K562 (cell line): ENCODE measurements around the gene MTMR10. TPM values are rescaled to one million over a fixed set of nuclear protein-coding genes. Genes with fewer than 3 reads are reported as not detected.

Experiments
- ATF1 ChIP-seq, 2 experiments: fragments of 450-650 bp in 1 of 2; IDR thresholded peaks; 2 replicates each; pipeline ENCODE4 v1.6.1; 2016; ENCODE audit warnings: missing compliant biosample characterization in 1 of 2, missing genetic modification characterization in 1 of 2
- DEAF1 ChIP-seq: fragments of 450-650 bp; formaldehyde crosslinking; IDR thresholded peaks from 2 replicates; pipeline ENCODE4 v1.4.0; 2020; ENCODE audit warnings: mild to moderate bottlenecking, moderate library complexity
- E2F8 ChIP-seq: fragments of 450-650 bp; IDR thresholded peaks from 2 replicates; pipeline ENCODE4 v1.7.1; 2018; ENCODE audit warnings: mild to moderate bottlenecking, low read depth; ENCODE audit not compliant: partially characterized antibody
- MGA ChIP-seq: fragments of 450-650 bp; IDR thresholded peaks from 2 replicates; pipeline ENCODE4 v1.6.1; 2016; ENCODE audit warnings: mild to moderate bottlenecking, moderate library complexity
- NR2C1 ChIP-seq, 2 experiments: fragments of 450-650 bp; IDR thresholded peaks; 2 replicates each; pipeline ENCODE4 v1.6.1; 2017; ENCODE audit warnings: mild to moderate bottlenecking in 2 of 2, antibody characterized with exemption in 1 of 2, inconsistent platforms in 1 of 2, missing compliant biosample characterization in 1 of 2, missing genetic modification characterization in 1 of 2
- NR2C2 ChIP-seq, 2 experiments: fragments of 200-800 bp in 1 of 2; sonication (Bioruptor generic) in 1 of 2; sonication (generic) in 1 of 2; formaldehyde crosslinking in 1 of 2; IDR thresholded peaks; 2 replicates each; pipeline versions ENCODE4 v1.6.1 to v1.8.0; 2016 to 2022; ENCODE audit warnings: mild to moderate bottlenecking in 1 of 2, missing compliant biosample characterization in 1 of 2, missing genetic modification characterization in 1 of 2, missing genetic modification reagents in 1 of 2
- RBM25 ChIP-seq: fragments of 200-400 bp; formaldehyde crosslinking; IDR thresholded peaks from 2 replicates; pipeline ENCODE4 v1.6.1; 2018; ENCODE audit warnings: low read length, low read depth, moderate library complexity; ENCODE audit not compliant: severe bottlenecking
- polyA plus RNA-seq, 8 experiments: library from polyadenylated mRNA; depleted of rRNA in 4 of 8; stranded (reverse) in 5 of 8; unstranded in 3 of 8; fragments of >200 nt; fragmentation: Nextera tagmentation in 2 of 8; fragmentation: Illumina TruSeq in 1 of 8; extraction: Ambion mirVana in 2 of 8; extraction: Trizol in 1 of 8; gene quantifications; 2 replicates each; pipeline versions ENCODE4 v1.2.1 to v1.2.3, GENCODE V29; 2011 to 2014; ENCODE audit warnings: inconsistent platforms in 1 of 8, missing spikeins in 1 of 8
- total RNA-seq, 7 experiments: library from RNA; depleted of rRNA in 6 of 7; stranded (reverse); fragments of >200 nt in 6 of 7; fragmentation: Illumina TruSeq in 2 of 7; extraction: Trizol in 2 of 7; gene quantifications; 2 replicates each; pipeline versions ENCODE4 v1.2.1 to v1.2.3, GENCODE V29; 2011 to 2021; ENCODE audit warnings: low replicate concordance in 1 of 7

Gene MTMR10
- total and polyA plus RNA-seq, 9 of the 15 experiments (the other 6 are each of a cell fraction or from before 2014, with no cell fraction given), result 1.6 to 6.8 (median 4.8) TPM

GRCh38 chr15:31025996-31026395 is 34.6 kb upstream of the MTMR10 start (continued):
- TF ChIP-seq E2F8, result no peak
- peak; percentile 39; the same call in 1 of the 2 replicates for TF ChIP-seq NR2C2 (CRISPR knock-in tag; IDR thresholded peaks at IDR 0.05)
- peak; percentile 92 for TF ChIP-seq NR2C2 (tag; IDR thresholded peaks at IDR 0.05)
- no peak for TF ChIP-seq ATF1 (CRISPR knock-in tag; IDR thresholded peaks at IDR 0.05)
- TF ChIP-seq ATF1 (tag; IDR thresholded peaks at IDR 0.05), result no peak
- TF ChIP-seq NR2C1 (IDR thresholded peaks at IDR 0.05), result peak; percentile 90
- peak; percentile 91 for TF ChIP-seq NR2C1 (tag; IDR thresholded peaks at IDR 0.05)
- TF ChIP-seq DEAF1 (CRISPR knock-in tag), result no peak
- peak; percentile 67 for TF ChIP-seq MGA
- no peak for TF ChIP-seq RBM25
